Coronary artery (tissue), 2 donors: ENCODE results near the gene HBB.

Source experiments
- DNase-seq: peaks from one replicate; pipeline ENCODE4 v3.0.0-alpha.2; 2017; ENCODE audit warnings: low spot score
- H3K27ac ChIP-seq, 2 donors: fragments of 200-600 bp; sonication (generic); one replicate each; pipeline ENCODE4 v1.5.1; 2016 to 2019
- H3K4me3 ChIP-seq: fragments of 200-600 bp; sonication (generic); 2 replicates; pipeline ENCODE4 v1.5.1; 2016; ENCODE audit warnings: mild to moderate bottlenecking, moderate library complexity
- TF ChIP-seq, protein P1 (sequence below): fragments of 200-600 bp; sonication (generic); IDR thresholded peaks from one replicate; pipeline ENCODE4 v1.5.1; 2019; ENCODE audit warnings: antibody characterized with exemption

The HBB gene

DNA sequence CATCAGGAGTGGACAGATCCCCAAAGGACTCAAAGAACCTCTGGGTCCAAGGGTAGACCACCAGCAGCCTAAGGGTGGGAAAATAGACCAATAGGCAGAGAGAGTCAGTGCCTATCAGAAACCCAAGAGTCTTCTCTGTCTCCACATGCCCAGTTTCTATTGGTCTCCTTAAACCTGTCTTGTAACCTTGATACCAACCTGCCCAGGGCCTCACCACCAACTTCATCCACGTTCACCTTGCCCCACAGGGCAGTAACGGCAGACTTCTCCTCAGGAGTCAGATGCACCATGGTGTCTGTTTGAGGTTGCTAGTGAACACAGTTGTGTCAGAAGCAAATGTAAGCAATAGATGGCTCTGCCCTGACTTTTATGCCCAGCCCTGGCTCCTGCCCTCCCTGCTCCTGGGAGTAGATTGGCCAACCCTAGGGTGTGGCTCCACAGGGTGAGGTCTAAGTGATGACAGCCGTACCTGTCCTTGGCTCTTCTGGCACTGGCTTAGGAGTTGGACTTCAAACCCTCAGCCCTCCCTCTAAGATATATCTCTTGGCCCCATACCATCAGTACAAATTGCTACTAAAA, at the start of gene HBB:
Gene HBB (minus strand): TSS at position 340 of the 579 bp plus-strand sequence. CDS start 50 bp downstream, at position 290.
- DNase-seq = no peak
- Histone ChIP-seq H3K4me3 (no peak within 1 kb of the TSS), H3K27ac (no peak within 1 kb of the TSS)
- TF ChIP-seq, protein P1, sequence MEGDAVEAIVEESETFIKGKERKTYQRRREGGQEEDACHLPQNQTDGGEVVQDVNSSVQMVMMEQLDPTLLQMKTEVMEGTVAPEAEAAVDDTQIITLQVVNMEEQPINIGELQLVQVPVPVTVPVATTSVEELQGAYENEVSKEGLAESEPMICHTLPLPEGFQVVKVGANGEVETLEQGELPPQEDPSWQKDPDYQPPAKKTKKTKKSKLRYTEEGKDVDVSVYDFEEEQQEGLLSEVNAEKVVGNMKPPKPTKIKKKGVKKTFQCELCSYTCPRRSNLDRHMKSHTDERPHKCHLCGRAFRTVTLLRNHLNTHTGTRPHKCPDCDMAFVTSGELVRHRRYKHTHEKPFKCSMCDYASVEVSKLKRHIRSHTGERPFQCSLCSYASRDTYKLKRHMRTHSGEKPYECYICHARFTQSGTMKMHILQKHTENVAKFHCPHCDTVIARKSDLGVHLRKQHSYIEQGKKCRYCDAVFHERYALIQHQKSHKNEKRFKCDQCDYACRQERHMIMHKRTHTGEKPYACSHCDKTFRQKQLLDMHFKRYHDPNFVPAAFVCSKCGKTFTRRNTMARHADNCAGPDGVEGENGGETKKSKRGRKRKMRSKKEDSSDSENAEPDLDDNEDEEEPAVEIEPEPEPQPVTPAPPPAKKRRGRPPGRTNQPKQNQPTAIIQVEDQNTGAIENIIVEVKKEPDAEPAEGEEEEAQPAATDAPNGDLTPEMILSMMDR = no peak

DNA sequence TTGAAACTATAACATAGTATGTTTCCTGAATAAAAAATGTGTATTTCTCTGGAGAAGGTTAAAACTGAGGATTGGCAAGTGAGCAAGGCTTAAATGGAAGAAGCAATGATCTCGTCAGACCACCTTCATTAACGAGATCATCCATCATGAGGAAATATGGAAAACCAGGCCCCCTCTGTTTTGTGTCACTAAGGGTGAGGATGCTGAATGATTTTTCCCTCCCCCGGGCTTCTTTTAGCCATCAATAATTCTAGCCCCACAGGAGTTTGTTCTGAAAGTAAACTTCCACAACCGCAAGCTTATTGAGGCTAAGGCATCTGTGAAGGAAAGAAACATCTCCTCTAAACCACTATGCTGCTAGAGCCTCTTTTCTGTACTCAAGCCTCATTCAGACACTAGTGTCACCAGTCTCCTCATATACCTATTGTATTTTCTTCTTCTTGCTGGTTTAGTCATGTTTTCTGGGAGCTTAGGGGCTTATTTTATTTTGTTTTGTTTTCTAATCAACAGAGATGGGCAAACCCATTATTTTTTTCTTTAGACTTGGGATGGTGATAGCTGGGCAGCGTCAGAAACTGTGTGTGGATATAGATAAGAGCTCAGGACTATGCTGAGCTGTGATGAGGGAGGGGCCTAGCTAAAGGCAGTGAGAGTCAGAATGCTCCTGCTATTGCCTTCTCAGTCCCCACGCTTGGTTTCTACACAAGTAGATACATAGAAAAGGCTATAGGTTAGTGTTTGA, 48.7 kb upstream of the HBB start:
- DNase-seq = no peak
- TF ChIP-seq, protein P1 = no peak
- Histone ChIP-seq H3K4me3 (no peak overlapping the region), H3K27ac (no peak overlapping the region)

DNA sequence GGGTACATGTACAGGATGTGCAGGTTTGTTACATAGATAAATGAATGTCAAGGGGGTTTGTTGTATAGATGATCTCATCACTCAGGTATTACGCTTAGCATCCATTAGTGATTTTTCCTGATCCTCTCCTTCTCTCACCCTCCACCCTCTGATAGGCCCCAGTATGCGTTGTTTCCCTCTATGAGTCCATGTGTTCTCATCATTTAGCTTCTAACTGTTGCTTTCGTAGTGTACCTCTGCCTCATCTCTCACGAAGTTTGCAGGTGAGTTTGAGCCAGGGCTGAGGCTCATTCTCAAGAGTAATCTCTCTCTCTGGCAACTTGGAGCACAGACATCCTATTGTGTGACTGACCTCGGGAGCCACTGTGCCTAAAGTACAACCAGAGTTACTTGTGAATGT, 47.5 kb upstream of the HBB start:
- no peak overlapping the region for H3K4me3 ChIP-seq
- TF ChIP-seq, protein P1 = no peak
- no peak for DNase-seq
- H3K27ac ChIP-seq = no peak overlapping the region

DNA sequence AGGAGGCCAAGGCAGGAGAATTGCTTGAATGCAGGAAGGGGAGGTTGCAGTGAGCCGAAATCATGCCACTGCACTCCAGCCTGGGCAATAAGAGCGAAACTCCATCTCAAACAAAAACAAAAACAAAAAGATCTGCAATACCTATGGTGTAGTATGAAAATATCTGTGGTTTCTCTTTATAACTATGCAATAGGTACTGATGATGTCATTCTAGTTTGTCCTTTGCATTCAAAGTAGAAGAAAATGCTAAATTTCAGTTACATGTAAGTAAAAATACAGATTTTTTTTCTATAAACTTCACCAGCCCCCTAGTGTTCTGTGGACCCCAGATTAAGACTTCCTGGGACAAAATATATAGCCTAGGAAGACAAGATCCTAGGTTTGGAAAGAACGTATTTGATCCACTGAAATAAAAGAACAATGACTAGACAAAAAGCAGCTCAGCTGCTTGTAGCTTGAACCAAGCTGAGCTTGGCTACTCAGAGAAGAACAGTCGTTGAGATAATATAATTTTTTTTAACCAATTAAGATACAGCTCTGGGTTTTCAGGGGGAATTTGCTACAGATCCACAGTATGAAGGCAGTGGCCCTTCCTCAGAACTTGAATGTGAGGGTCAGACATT, 45.6 kb upstream of the HBB start:
- TF ChIP-seq, protein P1 = no peak

DNA sequence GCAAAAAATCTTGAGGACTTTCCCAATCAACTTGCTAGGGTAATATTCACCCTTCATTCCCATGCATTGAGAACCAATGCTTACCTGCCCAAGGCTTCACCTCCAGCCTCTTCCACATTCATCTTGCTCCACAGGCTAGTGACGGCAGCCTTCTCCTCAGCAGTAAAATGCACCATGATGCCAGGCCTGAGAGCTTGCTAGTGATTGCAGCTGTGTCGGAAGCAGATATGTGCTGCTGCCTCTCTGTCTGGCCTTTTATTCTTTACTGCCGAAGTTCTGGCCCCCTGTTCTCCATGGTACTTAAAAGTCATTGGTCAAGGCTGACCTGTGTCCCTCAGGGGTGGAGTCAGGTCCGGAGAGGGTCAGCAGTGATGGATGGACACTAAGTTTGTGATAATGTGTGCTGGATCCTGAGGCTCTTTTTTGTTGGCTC, 42.9 kb upstream of the HBB start, which contains the start of gene HBE1:
Gene HBE1 (minus strand): TSS at position 231 of the 433 bp plus-strand sequence. CDS start 55 bp downstream, at position 176.
- TF ChIP-seq, protein P1 = no peak
- Histone ChIP-seq H3K27ac (no peak within 1 kb of the TSS), H3K4me3 (no peak within 1 kb of the TSS)
- DNase-seq = no peak

More for the DNA sequence above, 45.6 kb upstream of the HBB start:
- Histone ChIP-seq H3K27ac (no peak overlapping the region), H3K4me3 (no peak overlapping the region)
- DNase-seq = no peak

DNA sequence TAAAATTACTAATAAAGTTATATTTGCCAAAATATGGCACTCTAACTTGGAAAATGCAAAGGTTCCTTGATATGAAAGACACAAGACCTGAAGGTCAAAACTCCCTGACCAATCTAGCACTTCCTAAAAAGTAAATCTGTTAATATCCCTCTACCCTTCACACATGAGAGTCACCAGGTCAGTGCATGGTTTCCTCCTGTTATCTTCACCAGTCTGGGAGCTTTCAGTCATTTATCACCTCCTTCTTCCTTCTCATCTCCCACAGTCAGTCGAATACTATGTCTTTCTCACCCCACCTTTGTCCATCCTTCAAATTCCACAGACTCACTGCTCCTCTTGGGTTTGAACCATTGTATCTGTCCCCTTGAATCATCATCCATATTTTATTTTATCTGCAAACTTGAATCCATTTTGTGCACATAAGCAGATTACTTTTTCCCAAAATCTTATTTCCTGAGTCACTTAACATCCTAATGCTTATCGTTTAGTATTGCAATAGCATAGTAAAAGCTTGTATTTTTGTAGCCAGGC, 40.2 kb upstream of the HBB start:
- no peak overlapping the region for H3K27ac ChIP-seq
- TF ChIP-seq, protein P1 = no peak
- no peak for DNase-seq
- no peak overlapping the region for H3K4me3 ChIP-seq
